K562 (cell line): ENCODE results near the gene NECAB3.

Experiments
- ZNF121 ChIP-seq: sonication (generic); formaldehyde crosslinking; conservative IDR thresholded peaks from 2 replicates; pipeline ENCODE4 v1.8.0; 2022; ENCODE audit warnings: missing genetic modification reagents
- TF ChIP-seq, protein P1 (sequence below), 3 experiments: IDR thresholded peaks in 2 of 3; conservative IDR thresholded peaks in 1 of 3; 2 replicates each; pipeline ENCODE4 v1.5.1; 2011 to 2012; ENCODE audit warnings: low read length in 3 of 3, mild to moderate bottlenecking in 3 of 3, control low read depth in 2 of 3, improper control_type of control experiment in 1 of 3, inconsistent platforms in 1 of 3, low read depth in 1 of 3, mixed read lengths in 1 of 3, moderate library complexity in 1 of 3; ENCODE audit not compliant: insufficient read depth in 2 of 3

DNA sequence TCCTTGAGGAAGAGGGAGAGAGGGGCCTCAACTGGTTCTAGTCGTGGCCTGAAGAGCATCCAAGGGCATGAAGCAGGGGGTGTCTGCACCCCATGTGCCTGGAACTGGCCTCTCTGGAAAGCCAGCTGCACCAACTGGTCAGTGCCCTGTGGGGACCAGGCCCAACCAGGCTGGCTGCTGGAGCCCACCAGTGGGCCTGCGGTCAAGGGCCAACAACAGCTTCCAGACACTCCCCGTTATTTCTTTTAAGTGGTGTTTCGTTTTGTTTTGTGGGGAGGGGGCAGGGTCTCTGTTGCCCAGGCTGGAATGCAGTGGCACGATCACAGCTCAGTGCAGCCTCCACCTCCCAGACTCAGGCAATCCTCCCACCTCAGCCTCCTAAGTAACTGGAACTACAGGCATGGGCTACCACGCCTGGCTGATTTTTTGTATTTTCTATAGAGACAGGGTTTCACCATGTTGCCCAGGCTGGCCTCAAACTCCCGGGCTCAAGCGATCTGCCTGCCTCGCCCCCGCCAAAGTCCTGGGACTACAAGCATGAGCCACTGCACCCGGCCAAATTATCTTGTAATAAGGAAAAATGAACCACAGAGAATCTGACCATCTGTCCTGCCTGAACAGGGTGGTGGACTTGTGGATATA, 24.0 kb downstream of the NECAB3 start:
- TF ChIP-seq, protein P1, sequence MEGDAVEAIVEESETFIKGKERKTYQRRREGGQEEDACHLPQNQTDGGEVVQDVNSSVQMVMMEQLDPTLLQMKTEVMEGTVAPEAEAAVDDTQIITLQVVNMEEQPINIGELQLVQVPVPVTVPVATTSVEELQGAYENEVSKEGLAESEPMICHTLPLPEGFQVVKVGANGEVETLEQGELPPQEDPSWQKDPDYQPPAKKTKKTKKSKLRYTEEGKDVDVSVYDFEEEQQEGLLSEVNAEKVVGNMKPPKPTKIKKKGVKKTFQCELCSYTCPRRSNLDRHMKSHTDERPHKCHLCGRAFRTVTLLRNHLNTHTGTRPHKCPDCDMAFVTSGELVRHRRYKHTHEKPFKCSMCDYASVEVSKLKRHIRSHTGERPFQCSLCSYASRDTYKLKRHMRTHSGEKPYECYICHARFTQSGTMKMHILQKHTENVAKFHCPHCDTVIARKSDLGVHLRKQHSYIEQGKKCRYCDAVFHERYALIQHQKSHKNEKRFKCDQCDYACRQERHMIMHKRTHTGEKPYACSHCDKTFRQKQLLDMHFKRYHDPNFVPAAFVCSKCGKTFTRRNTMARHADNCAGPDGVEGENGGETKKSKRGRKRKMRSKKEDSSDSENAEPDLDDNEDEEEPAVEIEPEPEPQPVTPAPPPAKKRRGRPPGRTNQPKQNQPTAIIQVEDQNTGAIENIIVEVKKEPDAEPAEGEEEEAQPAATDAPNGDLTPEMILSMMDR (IDR thresholded peaks at IDR 0.05 in 2 of 3, conservative IDR thresholded peaks at IDR 0.05 in 1 of 3; ENCODE audit: insufficient read depth in 2 of 3, low read depth in 1 of 3, low read length in 3 of 3) = no peak
- no peak for TF ChIP-seq ZNF121 (CRISPR knock-in tag)
